ENCODE data around the gene CANT1.
A peak's percentile ranks its signal among the peaks of the same experiment; 100 is the strongest.

Gene CANT1

DNA sequence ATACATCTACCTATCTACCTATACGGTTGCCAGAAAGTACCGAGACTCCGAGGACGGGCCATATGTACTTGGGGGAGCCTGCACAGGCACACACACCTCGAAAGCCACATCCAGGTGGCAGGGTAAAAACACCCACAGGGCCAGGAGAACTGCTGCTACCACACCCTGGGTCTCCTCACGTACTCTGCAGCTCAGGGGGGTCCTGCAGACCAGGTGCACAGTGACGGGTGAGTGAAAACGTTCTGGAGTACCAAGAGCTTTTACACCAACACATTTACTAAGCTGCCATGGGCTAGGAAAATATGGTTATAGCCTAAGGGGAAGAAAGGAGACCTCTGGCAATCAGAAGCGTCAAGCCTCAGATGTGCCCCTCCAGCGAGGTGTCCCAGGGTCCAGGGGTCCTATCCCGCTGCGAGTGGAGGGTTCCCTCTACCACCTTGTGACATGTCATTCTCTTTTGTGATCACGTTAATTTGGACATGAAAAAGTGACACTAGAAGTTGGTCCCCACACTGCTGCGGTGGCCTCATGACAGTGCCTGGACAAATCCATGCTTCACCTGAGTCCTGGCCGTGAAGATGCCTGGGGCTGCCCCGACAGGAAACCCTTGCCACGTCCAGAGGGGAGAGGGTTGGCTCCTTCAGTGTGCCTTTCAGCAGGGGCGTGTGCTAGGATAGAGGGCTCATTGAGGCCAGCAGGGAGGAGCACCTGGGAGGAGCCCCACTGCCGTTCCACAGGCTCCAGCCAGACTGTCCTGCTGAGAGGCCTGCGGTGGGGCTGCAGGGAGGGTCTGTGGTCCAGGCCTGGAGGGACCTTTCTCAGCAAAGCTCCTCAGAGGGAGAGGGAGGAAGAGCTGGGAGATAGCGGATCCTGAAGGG lies 1.8 kb downstream of the CANT1 start:
- DNase-seq: no peak

- DNase-seq: no peak
Observed at GRCh38 chr17:79006794-79007503, 2.6 kb downstream of the CANT1 start.

DNA sequence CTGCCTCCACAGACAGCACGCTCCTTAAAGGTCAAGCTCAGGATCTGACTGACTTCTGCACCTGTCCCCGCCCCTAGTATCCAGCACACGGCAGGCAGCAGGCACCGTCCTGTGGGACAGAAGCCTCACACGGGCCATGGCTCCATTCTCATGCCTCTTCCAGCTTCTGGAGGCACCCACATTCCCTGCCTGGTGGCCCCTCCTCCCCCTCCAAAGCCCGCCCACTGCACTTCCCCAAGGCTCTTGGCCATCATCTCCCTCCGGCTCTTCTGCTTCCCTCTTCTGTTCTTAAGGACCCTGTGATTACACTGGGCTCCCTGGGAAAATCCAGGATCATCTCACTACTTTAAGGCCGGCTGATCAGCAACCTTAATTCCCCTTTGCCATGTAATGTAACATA lies 3.5 kb downstream of the CANT1 start:
- DNase-seq: no peak

GRCh38 chr17:79005063-79005861 lies 4.3 kb downstream of the CANT1 start:
- peak; percentile 97 for DNase-seq

- DNase-seq: no peak
Observed at GRCh38 chr17:79003661-79004411, 5.7 kb downstream of the CANT1 start.

- no peak for DNase-seq
Observed at GRCh38 chr17:79002796-79003593, 6.6 kb downstream of the CANT1 start.

DNA sequence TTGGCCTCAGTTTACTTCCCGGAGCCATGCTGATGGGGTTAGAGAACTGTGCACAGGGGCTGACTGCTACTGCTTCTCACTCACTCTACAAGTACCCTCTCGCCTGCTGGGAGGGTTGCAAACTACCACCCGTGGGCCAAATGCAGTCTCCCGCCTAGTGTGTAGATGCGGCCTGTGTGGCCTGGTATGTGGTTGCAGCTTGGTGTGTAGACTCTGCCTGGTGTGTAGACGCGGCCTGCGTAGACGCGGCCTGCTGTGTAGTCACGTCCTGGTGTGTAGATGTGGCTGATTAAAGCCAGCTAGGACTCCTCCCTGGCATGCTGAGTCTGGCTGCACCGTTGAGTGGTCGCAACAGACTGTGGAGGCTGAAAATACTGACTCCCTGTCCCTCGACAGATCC lies 7.3 kb downstream of the CANT1 start:
- no peak for DNase-seq

DNA sequence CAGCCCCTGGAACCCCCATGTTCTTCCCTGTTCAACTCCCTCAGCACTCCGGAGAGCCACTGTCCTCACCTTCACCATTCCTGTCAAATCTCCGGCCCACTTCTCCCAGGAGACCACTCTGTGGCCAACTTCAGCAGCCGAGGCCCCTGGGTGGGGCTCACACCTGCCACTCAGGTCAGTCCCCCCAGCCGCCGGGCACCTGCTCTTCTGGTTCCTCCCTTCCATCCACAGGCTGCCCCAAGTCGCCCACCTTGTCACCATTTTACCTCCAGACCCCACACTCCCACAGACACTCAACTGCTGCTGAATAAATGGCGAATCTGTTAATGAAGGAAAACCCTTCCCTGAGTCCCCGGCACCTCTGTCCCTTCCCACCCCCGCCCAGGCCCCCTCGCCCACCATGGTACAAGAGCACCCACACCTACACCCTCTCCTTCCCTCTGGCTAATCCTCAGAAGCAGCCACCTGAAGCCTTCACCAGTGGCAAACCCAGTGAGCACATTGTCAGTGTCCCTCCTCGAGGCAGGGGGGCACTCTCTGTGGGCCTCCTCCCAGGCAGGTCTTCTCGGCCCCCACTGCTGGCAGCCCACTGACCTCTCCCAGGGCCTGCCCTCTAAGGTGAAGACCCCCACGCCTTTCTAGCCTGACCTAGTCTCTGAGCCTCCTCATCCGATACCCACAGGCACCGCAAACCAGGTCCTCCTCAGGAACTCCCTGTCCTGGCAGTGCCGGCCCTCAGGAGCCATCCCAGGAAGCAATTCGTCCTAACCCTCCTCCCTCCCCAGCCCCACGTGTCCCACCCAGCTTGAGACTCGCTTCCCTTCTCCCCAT lies 8.2 kb downstream of the CANT1 start:
- DNase-seq: no peak

DNA sequence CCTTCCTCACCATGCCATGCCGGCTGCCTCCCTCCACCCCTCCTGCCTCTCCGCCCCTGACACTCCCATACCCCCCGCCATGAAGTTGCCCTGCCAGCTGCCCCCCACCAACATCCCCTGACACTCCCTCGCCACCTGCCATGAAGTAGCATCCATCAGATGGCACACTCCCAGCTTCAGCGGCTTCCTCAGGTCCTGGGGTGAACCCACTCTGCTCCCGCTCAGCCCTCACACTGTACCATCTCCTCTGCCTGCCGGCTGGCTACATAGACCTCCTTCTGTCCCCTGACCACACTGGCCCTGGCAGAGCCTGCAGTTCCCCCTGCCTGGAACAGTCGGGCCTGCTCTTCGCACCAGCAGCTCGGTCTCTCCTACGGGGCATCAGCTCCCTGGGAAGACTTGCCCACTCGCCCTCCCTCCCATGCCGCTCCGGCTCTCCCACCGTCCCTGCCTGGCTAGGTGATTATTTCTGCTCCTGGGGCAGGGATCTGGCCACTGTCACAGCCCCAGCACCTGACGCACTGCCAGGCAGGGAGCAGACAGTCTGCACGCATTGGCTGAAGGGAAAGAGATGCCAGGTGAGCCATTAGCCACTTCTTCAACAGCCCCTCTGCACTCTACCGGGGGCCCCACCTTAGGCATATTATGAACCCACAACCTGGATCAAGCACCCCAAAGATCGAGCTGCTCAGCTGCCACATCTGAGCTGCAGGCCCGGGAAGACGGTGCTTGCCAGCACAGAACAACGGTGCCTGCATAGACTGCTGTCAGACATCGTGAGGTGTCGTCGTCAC lies 9.0 kb downstream of the CANT1 start:
- no peak for DNase-seq

GRCh38 chr17:78999947-79000395 lies 9.6 kb downstream of the CANT1 start:
- DNase-seq: no peak

- DNase-seq: no peak
Observed at GRCh38 chr17:78999056-78999768, 10.4 kb downstream of the CANT1 start.

DNA sequence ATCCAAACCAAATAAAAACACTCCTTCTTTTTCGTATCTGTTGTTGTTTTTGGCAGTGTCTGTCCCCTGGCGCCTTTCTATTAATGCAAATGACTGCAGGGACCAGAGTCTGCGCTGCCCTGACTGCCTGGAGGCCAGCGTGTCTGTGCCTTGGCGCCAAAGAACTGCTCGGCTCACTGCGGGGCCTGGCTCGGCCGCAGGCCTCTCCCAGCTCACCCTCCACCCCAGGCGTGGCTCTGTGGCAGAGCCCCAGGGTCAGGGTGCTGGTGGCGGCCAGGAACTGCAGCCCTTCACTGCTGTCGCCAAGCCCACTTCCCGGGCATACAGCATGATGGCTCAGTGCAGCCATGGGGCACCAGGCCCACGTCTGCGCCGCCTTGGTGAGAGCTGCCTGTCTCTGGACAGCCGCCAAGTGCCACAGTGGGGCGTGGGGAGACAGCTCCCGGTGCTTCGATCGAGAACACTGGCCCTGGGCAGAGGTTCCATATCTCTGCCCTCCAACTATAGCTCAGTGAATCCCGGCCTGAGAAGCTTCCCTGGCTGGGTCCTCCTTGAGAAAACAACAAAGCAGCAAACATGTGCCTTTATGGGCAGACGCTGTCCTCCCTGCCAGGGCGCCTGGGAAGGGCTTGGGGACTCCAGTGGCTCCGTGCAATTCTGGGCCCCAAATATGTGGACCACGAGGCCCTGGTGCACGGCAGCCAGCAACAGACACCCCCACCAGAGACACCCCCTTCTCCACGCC lies 11.1 kb downstream of the CANT1 start:
- no peak for DNase-seq

DNA sequence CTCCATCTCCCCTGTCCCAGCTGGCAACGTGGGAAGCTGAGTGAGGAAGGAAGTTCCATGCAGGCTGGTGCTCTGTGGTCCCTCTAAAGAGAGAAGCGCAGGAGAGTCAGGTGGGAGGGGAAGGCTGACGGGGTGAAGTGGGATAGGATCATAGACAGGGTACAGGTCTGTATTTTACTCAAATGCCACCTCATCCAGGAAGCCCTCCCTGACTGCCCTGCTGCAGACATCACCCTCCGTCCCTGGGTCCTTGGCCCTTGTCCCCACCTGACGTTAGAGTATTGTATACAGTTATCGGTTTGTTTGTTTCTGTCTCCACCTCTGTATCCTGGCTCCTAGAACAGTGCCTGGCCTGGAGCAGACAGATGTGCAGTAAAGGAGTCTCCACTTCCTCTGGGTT lies 11.7 kb downstream of the CANT1 start:
- DNase-seq: no peak

- no peak for DNase-seq
Observed at GRCh38 chr17:78997231-78997741, 12.3 kb downstream of the CANT1 start.

- DNase-seq: no peak
Observed at GRCh38 chr17:78996781-78997201, 12.8 kb downstream of the CANT1 start.

GRCh38 chr17:78995761-78996451 lies 13.7 kb downstream of the CANT1 start:
- DNase-seq: no peak

- no peak for DNase-seq
Observed at GRCh38 chr17:78995022-78995760, 14.4 kb downstream of the CANT1 start.

Data from NCI-H510A (cell line).